CD4-positive, alpha-beta T cell treated with Interleukin-15 for 4 hours (primary cell): ENCODE results near the gene BCDIN3D.

ENCODE experiments used
- DNase-seq: peaks from one replicate; pipeline ENCODE4 v3.0.0-alpha.2; 2020; ENCODE audit warnings: low spot score

Gene BCDIN3D

DNA sequence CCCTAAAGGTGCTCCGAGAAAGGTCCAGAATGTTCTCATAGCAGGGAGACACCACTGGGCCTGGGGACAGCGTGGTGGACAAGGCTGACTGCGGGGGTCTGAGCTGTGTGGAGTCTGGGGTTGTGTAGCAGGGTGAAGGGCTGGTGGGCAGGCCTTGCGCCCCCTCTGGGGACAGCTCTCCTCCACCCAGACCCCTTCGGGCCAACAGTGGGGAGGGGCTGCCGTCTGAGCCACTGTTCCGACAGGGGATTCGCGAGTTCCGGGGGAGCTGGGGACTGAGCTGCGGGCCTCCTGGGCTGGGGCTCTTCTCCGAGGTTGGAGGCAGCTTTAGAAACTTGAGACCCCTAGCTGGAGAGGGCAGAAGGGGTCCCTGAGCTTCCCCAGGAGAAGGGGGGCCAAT lies 46.8 kb downstream of the BCDIN3D start:
- no peak for DNase-seq

- no peak for DNase-seq
Measured at GRCh38 chr12:49795654-49796105, 47.2 kb downstream of the BCDIN3D start.

DNA sequence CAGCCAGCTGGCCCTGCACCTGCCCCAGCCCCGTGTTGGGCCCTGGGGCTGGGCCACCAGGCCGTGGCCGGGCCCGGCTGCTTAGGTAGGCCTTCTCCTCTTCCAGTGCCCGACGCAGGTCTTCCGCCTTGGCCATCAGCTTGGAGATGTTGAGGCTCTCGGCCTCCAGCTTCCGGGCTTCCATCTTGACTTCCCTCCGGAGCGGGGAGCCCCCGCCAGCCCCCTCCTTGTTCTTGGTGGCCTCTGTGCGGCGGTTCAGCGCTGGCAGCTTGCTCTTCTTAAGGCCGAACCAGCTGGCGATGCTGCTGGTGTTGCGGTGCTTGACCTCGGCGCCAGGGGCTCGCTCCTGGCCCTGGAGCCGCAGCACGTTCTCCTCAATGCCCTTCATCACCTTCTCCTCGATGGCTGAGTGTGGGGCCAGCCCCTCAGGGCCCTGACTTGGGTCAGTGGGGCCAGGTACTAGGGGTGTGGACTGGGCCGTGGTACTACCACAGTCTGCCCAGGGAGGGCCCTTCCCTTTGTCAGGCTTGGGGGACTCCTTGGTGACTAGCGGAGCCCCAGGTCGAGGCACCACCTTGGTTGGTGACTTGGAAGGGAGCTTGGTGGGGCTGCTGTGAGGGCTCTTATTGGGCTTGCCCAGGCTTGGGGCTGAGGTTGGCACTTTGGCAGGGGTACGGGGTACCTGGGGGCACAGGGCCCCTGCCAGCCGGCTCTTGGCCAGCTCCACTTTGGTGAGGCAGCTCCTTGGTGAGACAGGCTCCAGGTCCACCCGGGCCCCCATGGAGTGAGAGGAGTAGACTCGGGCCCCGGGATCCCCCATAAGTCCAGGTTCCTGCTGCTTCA lies 47.9 kb downstream of the BCDIN3D start:
- no peak for DNase-seq

GRCh38 chr12:49794021-49794420 lies 48.9 kb downstream of the BCDIN3D start:
- no peak for DNase-seq

- DNase-seq = no peak
Measured at GRCh38 chr12:49793620-49794019, 49.3 kb downstream of the BCDIN3D start.

DNA sequence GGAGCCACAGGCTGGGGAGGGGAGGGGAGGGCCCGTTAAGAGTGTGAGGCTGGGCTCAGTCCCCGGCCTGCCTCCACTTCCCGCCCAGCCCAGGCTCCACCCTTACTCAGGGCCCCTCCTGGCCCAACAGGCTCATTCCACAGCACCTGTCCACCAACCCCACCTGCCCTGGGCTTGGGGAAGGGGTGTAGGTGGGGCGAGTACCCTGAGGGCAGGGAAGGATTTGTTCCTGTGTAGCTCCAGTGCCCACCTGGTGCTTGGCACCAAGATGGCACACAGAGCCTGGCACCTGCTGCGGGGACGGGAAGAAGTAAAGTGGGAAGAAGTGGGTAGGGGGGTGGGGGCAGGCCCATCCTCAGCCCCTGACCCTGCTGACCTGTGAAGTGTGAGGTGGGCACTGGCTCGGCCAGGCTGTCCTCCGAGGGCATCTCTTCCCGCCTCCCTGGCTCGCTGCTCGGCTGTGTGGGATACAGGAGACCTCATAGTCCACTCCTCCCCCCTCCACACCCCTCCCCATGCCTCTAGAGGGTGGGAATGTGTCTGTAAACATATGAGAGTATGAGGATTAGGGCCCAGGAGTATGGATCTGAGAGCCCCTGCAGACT lies 49.8 kb downstream of the BCDIN3D start:
- DNase-seq = no peak

DNA sequence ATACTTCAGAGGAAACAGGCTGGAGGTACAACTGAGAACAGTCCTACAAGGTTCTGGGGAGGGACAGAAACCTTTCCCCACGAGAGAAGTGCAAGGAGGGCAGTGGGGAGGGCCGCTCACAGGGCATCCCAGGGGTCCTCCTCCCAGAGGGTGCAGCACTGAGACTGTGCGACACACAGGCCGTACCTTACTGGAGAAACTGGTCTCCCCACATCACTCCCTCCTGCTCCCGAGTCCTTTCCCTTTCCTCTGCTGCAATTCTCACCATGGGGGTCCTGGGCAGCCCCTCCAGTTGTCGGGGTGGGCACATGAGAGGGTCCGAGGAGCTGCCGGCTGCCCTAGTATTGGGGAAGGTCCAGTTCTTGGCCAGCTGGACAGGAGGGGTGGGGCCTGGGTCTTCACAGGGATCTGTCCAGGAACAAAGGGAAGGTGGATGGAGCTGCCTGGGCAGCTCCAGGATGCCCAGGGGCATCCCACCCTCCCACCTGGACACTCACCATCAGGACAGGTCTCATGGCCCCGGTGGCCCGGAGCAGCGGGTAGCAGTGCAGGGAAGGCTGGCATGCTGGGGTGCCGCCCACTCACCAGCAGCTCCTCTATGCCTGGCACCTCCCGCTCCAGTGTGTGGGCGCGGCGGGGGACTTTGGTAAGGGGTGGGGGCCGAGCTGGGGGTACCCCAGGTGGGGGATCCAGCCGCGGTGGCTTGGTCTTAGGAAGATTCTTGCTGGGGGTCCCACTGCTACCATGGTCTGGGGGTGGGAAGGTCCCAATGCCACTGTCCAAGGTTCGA lies 50.5 kb downstream of the BCDIN3D start:
- DNase-seq = no peak

DNA sequence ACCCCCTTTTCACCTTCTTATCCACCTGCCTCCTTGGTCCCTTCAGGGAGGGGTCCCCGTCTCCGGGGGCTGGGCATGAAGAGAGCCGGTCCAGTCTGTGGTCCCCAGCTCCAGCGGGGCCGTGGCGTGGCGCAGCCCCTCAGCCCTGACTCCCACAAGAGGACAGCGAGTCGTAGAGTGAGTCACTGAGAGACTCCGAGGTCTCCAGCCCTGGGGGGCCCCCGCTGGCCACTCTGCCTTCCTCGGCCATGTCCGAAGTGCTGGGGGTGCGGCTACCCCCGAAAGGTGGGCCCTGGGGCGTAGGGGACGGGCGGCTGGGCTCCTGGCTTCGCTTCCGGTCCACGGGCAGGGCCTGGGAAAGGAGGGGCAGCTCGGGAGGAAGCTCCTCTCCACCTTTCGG lies 51.2 kb downstream of the BCDIN3D start:
- no peak for DNase-seq

- DNase-seq = no peak
Measured at GRCh38 chr12:49790741-49791555, 52.0 kb downstream of the BCDIN3D start.

- DNase-seq = no peak
Measured at GRCh38 chr12:49789992-49790391, 52.9 kb downstream of the BCDIN3D start.

DNA sequence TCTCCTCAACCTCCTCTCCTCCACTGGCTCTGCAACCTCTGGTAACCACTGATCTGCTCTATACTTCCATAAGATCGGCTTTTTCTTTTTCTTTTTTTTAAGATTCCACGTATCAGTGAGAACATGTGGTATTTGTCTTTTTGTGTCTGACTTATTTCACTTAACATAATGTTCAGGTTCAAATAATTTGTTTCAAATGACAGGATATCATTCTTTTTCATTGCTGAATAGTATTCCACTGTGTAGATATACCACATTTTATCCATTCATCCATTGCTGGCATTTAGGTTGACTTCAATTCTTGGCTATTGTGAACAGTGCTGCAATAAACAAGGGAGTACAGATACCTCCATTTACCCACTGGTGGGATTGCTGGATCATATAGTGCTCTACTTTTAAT lies 55.2 kb downstream of the BCDIN3D start:
- DNase-seq = no peak
